ENCODE measurements around the gene GOLGA2.

The GOLGA2 gene

GRCh38 chr9:128292009-128292408 lies 16.2 kb upstream of the GOLGA2 start:
- no peaks in the 10 kb centered on the region for H3K27me3 Mint-ChIP-seq (ENCODE audit: low read depth)
- H3K4me3 Mint-ChIP-seq: no peak overlapping the region
- no peak for TF ChIP-seq CTCF (IDR thresholded peaks at IDR 0.05; ENCODE audit: unreplicated experiment in 3 of 3)
- H3K27ac Mint-ChIP-seq: no peak overlapping the region
- H3K4me1 Mint-ChIP-seq: no peaks in the 10 kb centered on the region
- peaks cover 17% of the 10 kb centered on the region for H3K36me3 Mint-ChIP-seq (ENCODE audit: low read depth)
- no peaks in the 10 kb centered on the region for H3K9me3 Mint-ChIP-seq

- peaks cover 6% of the 10 kb centered on the region for H3K4me1 Mint-ChIP-seq
- no peaks in the 10 kb centered on the region for H3K9me3 Mint-ChIP-seq
- peaks cover 18% of the 10 kb centered on the region for H3K36me3 Mint-ChIP-seq (ENCODE audit: low read depth)
- no peak for TF ChIP-seq CTCF (IDR thresholded peaks at IDR 0.05; ENCODE audit: unreplicated experiment in 3 of 3)
- H3K27ac Mint-ChIP-seq: peak overlapping the region in 2 of 3 experiments; percentile 26 to 41
- no peak overlapping the region for H3K4me3 Mint-ChIP-seq
- H3K27me3 Mint-ChIP-seq (ENCODE audit: low read depth): no peaks in the 10 kb centered on the region
Observed at GRCh38 chr9:128288273-128289004, 12.6 kb upstream of the GOLGA2 start.

- H3K36me3 Mint-ChIP-seq (ENCODE audit: low read depth): peaks cover 21% of the 10 kb centered on the region
- no peaks in the 10 kb centered on the region for H3K9me3 Mint-ChIP-seq
- peak overlapping the region in 1 of 3 experiments; percentile 18 for H3K4me3 Mint-ChIP-seq
- H3K27ac Mint-ChIP-seq: peak overlapping the region in 2 of 3 experiments; percentile 90 to 91
- H3K27me3 Mint-ChIP-seq (ENCODE audit: low read depth): no peaks in the 10 kb centered on the region
- no peak for TF ChIP-seq CTCF (IDR thresholded peaks at IDR 0.05; ENCODE audit: unreplicated experiment in 3 of 3)
- H3K4me1 Mint-ChIP-seq: peaks cover 7% of the 10 kb centered on the region
Observed at GRCh38 chr9:128286440-128286839, 10.6 kb upstream of the GOLGA2 start.

GRCh38 chr9:128285033-128285784 lies 9.4 kb upstream of the GOLGA2 start:
- H3K4me1 Mint-ChIP-seq: peaks cover 13% of the 10 kb centered on the region
- peak overlapping the region in 2 of 3 experiments; percentile 23 to 62 for H3K27ac Mint-ChIP-seq
- peaks cover 1% of the 10 kb centered on the region for H3K27me3 Mint-ChIP-seq (ENCODE audit: low read depth)
- no peak overlapping the region for H3K4me3 Mint-ChIP-seq
- TF ChIP-seq CTCF (IDR thresholded peaks at IDR 0.05; ENCODE audit: unreplicated experiment in 3 of 3): no peak
- no peaks in the 10 kb centered on the region for H3K9me3 Mint-ChIP-seq
- H3K36me3 Mint-ChIP-seq (ENCODE audit: low read depth): peaks cover 23% of the 10 kb centered on the region

GRCh38 chr9:128282500-128282899 lies 6.7 kb upstream of the GOLGA2 start:
- no peak overlapping the region for H3K27ac Mint-ChIP-seq
- TF ChIP-seq CTCF (IDR thresholded peaks at IDR 0.05; ENCODE audit: unreplicated experiment in 3 of 3): no peak

More at GRCh38 chr9:128282500-128282899, 6.7 kb upstream of the GOLGA2 start:
- Mint-ChIP-seq H3K4me1 (peaks cover 27% of the 10 kb centered on the region), H3K9me3 (no peaks in the 10 kb centered on the region), H3K4me3 (no peak overlapping the region), H3K36me3 (ENCODE audit: low read depth) (peaks cover 10% of the 10 kb centered on the region), H3K27me3 (ENCODE audit: low read depth) (peaks cover 4% of the 10 kb centered on the region)
